Omental fat pad (tissue), 4 donors: ENCODE data around the gene TPST2. TPM values are rescaled to one million over a fixed set of nuclear protein-coding genes. Genes with fewer than 3 reads are reported as not detected.

Source experiments
- ATAC-seq: fragments of 150-250 bp; one replicate; pipeline ENCODE4 v1.9.1; 2016; ENCODE audit warnings: mild to moderate bottlenecking, moderate library complexity; ENCODE audit not compliant: low FRiP score
- DNase-seq: peaks from one replicate; pipeline ENCODE4 v3.0.0-alpha.2; 2019; ENCODE audit warnings: low spot score
- total RNA-seq, 4 donors: library from RNA; depleted of rRNA; stranded (reverse); fragments of >200 nt; gene quantifications; one replicate each; pipeline ENCODE4 v1.1.0, GENCODE V29; 2016
- TF ChIP-seq, protein P1 (sequence below), 3 donors: fragments of 450-650 bp; IDR thresholded peaks; one replicate each; pipeline ENCODE4 v1.5.1; 2016 to 2017; ENCODE audit warnings: antibody characterized with exemption in 3 of 3, mild to moderate bottlenecking in 3 of 3, moderate library complexity in 2 of 3

The TPST2 gene
- total RNA-seq, 4 donors from 2014 or later, result 39.5 to 101 (median 73.3) TPM

- TF ChIP-seq, protein P1, sequence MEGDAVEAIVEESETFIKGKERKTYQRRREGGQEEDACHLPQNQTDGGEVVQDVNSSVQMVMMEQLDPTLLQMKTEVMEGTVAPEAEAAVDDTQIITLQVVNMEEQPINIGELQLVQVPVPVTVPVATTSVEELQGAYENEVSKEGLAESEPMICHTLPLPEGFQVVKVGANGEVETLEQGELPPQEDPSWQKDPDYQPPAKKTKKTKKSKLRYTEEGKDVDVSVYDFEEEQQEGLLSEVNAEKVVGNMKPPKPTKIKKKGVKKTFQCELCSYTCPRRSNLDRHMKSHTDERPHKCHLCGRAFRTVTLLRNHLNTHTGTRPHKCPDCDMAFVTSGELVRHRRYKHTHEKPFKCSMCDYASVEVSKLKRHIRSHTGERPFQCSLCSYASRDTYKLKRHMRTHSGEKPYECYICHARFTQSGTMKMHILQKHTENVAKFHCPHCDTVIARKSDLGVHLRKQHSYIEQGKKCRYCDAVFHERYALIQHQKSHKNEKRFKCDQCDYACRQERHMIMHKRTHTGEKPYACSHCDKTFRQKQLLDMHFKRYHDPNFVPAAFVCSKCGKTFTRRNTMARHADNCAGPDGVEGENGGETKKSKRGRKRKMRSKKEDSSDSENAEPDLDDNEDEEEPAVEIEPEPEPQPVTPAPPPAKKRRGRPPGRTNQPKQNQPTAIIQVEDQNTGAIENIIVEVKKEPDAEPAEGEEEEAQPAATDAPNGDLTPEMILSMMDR (IDR thresholded peaks at IDR 0.05), result no peak
- ATAC-seq (no peak), DNase-seq (no peak)
Measured at GRCh38 chr22:26502688-26503561, 87.0 kb downstream of the TPST2 start.

DNA sequence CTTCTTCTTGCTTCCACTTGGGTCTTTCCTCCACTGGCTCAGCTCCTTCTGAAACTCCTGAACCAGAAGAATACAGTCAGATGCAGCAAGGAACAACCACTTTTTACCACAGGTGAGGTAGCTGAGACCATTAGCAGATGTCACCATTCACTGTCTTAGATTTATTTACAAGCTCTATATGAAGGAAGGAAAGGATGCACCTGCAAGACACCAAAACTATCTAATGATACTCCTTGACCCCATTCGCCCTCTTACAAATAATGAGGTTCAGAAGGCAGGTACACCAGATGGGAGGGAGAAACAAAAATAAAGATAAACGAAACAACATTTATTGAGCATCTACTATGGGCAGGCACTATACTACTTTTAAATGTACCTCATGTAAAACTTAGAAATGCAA is 87.9 kb downstream of the TPST2 start:
- ATAC-seq (no peak), DNase-seq (no peak)
- TF ChIP-seq, protein P1 (IDR thresholded peaks at IDR 0.05), result no peak

- ATAC-seq, result no peak
- DNase-seq, result no peak
- TF ChIP-seq, protein P1 (IDR thresholded peaks at IDR 0.05), result no peak
Measured at GRCh38 chr22:26499188-26499703, 90.7 kb downstream of the TPST2 start.

DNA sequence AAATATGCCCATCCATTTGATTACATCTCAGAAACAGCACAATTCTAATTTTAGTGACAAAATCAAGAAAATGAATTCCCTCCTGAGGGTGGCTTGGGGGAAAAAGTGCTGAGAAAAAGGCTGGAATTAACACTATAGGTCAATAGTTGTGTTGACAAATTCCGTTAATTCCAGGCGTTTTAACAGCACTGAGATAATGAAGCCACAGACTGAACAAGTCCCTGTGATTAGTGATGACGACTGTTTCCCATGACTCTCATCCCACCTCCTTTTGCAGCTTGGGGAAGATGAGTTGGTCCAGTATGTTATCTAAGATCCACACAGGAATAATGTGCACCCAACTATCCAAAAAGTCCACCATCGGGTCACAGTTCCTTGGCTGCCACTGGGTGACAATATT is 93.5 kb downstream of the TPST2 start:
- TF ChIP-seq, protein P1 (IDR thresholded peaks at IDR 0.05), result no peak
- DNase-seq (no peak), ATAC-seq (no peak)

DNA sequence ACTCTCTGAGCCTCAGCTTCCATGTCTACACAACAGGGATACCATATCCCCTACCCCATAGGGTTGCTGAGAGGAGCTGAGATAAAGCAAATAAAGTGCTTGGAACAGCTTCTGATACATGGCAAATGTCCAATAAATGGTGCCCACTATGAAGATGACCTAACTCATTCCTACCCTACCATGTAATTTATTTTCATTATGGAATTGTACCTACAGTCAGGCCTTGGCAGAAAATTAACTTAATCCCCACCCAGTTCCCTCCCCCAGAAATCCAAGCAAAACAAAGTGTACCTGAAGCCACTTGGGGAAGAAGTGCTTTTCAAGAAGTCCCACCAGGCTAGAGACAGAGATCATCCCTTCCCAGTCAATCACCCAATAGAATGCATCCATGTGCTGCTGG is 95.4 kb downstream of the TPST2 start:
- TF ChIP-seq, protein P1 (IDR thresholded peaks at IDR 0.05), result no peak
- DNase-seq, result no peak
- no peak for ATAC-seq

DNA sequence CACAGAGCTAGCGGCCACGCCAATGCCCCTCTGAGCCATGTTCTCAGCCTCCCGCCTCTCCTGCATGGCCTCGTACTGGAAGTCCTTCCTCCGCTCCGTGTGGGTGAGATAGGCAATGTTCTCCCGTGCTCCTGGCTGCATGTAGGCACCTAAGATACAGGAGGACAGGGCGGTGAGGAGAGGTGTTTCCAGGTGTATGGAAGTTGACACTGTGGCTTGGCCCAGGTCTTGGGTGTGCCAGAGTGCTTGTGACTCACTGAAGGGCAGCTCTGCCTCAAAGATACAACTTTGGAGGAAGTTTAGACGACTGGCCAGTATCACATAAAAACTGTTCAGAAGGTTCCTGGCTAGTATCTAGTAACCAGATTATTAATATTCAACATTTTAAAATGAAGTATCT is 97.7 kb downstream of the TPST2 start:
- no peak for ATAC-seq
- DNase-seq, result no peak
- TF ChIP-seq, protein P1 (IDR thresholded peaks at IDR 0.05), result no peak
